ENCODE results near the gene F10.

F10 gene

GRCh38 chr13:113149711-113150549 is 27.3 kb downstream of the F10 start:
- Histone ChIP-seq H3K27me3 (ENCODE audit: insufficient read depth, low read depth, severe bottlenecking) (no peaks in the 10 kb centered on the region), H3K9me3 (ENCODE audit: severe bottlenecking) (no peaks in the 10 kb centered on the region), H3K27ac (no peak overlapping the region), H3K4me3 (ENCODE audit: low read depth, low read length) (no peak overlapping the region), H3K36me3 (no peaks in the 10 kb centered on the region)
- no peak for DNase-seq
- TF ChIP-seq, protein P1, sequence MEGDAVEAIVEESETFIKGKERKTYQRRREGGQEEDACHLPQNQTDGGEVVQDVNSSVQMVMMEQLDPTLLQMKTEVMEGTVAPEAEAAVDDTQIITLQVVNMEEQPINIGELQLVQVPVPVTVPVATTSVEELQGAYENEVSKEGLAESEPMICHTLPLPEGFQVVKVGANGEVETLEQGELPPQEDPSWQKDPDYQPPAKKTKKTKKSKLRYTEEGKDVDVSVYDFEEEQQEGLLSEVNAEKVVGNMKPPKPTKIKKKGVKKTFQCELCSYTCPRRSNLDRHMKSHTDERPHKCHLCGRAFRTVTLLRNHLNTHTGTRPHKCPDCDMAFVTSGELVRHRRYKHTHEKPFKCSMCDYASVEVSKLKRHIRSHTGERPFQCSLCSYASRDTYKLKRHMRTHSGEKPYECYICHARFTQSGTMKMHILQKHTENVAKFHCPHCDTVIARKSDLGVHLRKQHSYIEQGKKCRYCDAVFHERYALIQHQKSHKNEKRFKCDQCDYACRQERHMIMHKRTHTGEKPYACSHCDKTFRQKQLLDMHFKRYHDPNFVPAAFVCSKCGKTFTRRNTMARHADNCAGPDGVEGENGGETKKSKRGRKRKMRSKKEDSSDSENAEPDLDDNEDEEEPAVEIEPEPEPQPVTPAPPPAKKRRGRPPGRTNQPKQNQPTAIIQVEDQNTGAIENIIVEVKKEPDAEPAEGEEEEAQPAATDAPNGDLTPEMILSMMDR (IDR thresholded peaks at IDR 0.05; ENCODE audit: low read depth, low read length) = no peak

- H3K27ac ChIP-seq = no peak overlapping the region
- H3K36me3 ChIP-seq = no peaks in the 10 kb centered on the region
- TF ChIP-seq, protein P1 (IDR thresholded peaks at IDR 0.05; ENCODE audit: low read depth, low read length) = no peak
- no peaks in the 10 kb centered on the region for H3K9me3 ChIP-seq (ENCODE audit: severe bottlenecking)
- no peak overlapping the region for H3K4me3 ChIP-seq (ENCODE audit: low read depth, low read length)
- no peaks in the 10 kb centered on the region for H3K27me3 ChIP-seq (ENCODE audit: insufficient read depth, low read depth, severe bottlenecking)
- DNase-seq = no peak
These were observed 28.2 kb downstream of the F10 start for GRCh38 chr13:113150550-113151365.

- Histone ChIP-seq H3K4me3 (ENCODE audit: low read depth, low read length) (no peak overlapping the region), H3K27me3 (ENCODE audit: insufficient read depth, low read depth, severe bottlenecking) (no peaks in the 10 kb centered on the region), H3K9me3 (ENCODE audit: severe bottlenecking) (peaks cover 4% of the 10 kb centered on the region), H3K27ac (no peak overlapping the region), H3K36me3 (no peaks in the 10 kb centered on the region)
- DNase-seq = peak; percentile 8
- TF ChIP-seq, protein P1 (IDR thresholded peaks at IDR 0.05; ENCODE audit: low read depth, low read length) = no peak
These were observed 29.4 kb downstream of the F10 start for GRCh38 chr13:113151745-113152690.

GRCh38 chr13:113152691-113152983 is 30.0 kb downstream of the F10 start:
- Histone ChIP-seq H3K36me3 (no peaks in the 10 kb centered on the region), H3K27ac (peak overlapping the region; percentile 45), H3K27me3 (ENCODE audit: insufficient read depth, low read depth, severe bottlenecking) (no peaks in the 10 kb centered on the region), H3K4me3 (ENCODE audit: low read depth, low read length) (peak overlapping the region; percentile 42), H3K9me3 (ENCODE audit: severe bottlenecking) (peaks cover 4% of the 10 kb centered on the region)
- TF ChIP-seq, protein P1 (IDR thresholded peaks at IDR 0.05; ENCODE audit: low read depth, low read length) = no peak
- DNase-seq = no peak

GRCh38 chr13:113152984-113153809 is 30.6 kb downstream of the F10 start:
- H3K27me3 ChIP-seq (ENCODE audit: insufficient read depth, low read depth, severe bottlenecking) = no peaks in the 10 kb centered on the region
- peak overlapping the region; percentile 45 for H3K27ac ChIP-seq
- DNase-seq = peak; percentile 58
- peak overlapping the region; percentile 42 for H3K4me3 ChIP-seq (ENCODE audit: low read depth, low read length)
- H3K9me3 ChIP-seq (ENCODE audit: severe bottlenecking) = peaks cover 4% of the 10 kb centered on the region
- no peaks in the 10 kb centered on the region for H3K36me3 ChIP-seq
- TF ChIP-seq, protein P1 (IDR thresholded peaks at IDR 0.05; ENCODE audit: low read depth, low read length) = 0 out of 2 replicates have a peak, but pooled peaks have one; percentile 2

All from WERI-Rb-1 (cell line).